22Rv1 (cell line): Measurements from ENCODE around the gene CNNM2.

Source experiments
- ZFX ChIP-seq: fragments of 450-650 bp; IDR thresholded peaks from 2 replicates; pipeline ENCODE4 v1.6.1; 2017; ENCODE audit warnings: antibody characterized with exemption, borderline replicate concordance
- TF ChIP-seq, protein P1 (sequence below): fragments of 450-650 bp; IDR thresholded peaks from 2 replicates; pipeline ENCODE4 v1.5.1; 2017; ENCODE audit warnings: mild to moderate bottlenecking

DNA sequence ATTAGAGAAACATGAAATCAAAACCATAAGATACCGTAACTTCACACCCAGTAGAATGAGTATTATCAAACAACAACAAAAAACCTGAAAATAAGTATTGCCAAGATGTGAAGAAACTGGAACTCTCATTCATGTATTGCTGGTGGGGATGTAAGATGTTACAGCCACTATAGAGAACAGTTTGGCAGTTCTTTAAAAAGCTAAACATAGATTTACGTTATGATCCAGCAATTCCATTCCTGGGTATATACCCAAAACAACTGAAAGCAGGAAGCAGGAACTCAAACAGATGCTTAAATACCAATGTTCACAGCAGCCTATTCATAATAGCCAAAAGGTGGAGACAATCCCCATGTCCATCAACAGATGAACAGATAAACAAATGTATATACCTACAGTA lies 202.5 kb downstream of the CNNM2 start:
- TF ChIP-seq, protein P1, sequence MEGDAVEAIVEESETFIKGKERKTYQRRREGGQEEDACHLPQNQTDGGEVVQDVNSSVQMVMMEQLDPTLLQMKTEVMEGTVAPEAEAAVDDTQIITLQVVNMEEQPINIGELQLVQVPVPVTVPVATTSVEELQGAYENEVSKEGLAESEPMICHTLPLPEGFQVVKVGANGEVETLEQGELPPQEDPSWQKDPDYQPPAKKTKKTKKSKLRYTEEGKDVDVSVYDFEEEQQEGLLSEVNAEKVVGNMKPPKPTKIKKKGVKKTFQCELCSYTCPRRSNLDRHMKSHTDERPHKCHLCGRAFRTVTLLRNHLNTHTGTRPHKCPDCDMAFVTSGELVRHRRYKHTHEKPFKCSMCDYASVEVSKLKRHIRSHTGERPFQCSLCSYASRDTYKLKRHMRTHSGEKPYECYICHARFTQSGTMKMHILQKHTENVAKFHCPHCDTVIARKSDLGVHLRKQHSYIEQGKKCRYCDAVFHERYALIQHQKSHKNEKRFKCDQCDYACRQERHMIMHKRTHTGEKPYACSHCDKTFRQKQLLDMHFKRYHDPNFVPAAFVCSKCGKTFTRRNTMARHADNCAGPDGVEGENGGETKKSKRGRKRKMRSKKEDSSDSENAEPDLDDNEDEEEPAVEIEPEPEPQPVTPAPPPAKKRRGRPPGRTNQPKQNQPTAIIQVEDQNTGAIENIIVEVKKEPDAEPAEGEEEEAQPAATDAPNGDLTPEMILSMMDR = no peak
- TF ChIP-seq ZFX = no peak
